Subcutaneous adipose tissue (tissue), 4 donors: ENCODE results near the gene CENPQ. TPM values are rescaled to one million over a fixed set of nuclear protein-coding genes. Genes with fewer than 3 reads are reported as not detected.

Source experiments
- CTCF ChIP-seq: fragments of 450-650 bp; IDR thresholded peaks from one replicate; pipeline ENCODE4 v1.5.1; 2016; ENCODE audit warnings: low read depth, mild to moderate bottlenecking, control low read depth, antibody characterized with exemption, moderate library complexity
- total RNA-seq, 4 donors: library from RNA; depleted of rRNA; stranded (reverse); fragments of >200 nt; gene quantifications; one replicate each; pipeline ENCODE4 v1.1.0, GENCODE V29; 2016

Gene CENPQ
- total RNA-seq, 4 donors from 2014 or later = 2.6 to 12.2 (median 5.8) TPM

DNA sequence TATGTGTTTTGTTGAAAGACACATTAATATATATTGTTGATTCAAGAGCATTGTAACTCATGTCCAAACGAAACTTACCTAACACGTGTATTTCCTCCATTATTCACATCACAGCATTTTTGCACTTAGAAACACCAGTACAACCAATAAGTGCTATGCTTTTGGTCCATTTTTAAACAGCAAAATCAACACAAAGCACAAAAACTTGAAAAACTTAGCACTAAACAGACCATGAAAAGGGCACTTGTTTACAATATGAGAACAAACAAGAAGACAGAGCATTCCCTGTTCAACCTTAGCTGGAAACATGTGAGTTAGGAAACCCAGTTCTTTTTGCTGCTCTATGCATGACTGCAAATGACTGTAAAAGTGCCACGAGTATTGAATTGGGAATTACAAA, 46.2 kb downstream of the CENPQ start:
- TF ChIP-seq CTCF = no peak

DNA sequence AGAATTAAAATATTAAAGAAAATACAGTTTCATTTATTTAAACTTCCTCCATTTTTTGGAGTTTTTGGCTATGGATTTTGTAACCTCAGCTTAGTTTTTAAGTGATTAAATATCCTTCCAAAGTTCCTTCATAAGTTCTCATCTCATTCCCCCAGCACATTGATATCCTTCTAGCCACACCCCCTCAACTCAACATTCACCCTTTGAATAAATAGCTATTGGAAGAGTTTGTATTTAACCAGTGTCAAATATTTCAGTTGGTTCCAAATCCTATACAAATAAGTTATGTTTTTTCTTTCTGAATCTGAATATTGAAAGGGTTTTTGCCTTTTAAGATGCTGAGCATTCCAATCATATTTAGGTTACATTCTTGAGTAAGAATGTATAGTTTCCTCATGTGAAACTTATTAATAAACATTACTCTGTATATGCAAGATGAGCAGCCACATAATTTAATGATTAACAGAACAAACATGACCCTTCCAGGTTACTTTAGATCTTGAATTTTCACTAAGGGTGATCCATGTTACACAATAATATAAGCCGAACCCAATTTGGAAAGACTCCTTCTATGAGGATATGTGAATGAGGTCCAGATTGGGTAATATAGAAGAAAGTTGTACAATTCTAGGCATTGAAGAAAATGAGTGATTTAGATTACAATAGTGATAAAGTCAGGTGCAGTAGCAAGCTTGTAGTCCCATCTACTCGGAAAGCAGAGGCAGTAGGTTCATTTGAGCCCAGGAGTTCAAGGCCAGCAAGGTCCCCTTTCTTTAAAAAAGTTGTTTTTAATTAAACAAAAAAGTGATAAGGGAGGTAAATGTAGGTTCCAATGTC, 50.2 kb downstream of the CENPQ start:
- no peak for TF ChIP-seq CTCF

DNA sequence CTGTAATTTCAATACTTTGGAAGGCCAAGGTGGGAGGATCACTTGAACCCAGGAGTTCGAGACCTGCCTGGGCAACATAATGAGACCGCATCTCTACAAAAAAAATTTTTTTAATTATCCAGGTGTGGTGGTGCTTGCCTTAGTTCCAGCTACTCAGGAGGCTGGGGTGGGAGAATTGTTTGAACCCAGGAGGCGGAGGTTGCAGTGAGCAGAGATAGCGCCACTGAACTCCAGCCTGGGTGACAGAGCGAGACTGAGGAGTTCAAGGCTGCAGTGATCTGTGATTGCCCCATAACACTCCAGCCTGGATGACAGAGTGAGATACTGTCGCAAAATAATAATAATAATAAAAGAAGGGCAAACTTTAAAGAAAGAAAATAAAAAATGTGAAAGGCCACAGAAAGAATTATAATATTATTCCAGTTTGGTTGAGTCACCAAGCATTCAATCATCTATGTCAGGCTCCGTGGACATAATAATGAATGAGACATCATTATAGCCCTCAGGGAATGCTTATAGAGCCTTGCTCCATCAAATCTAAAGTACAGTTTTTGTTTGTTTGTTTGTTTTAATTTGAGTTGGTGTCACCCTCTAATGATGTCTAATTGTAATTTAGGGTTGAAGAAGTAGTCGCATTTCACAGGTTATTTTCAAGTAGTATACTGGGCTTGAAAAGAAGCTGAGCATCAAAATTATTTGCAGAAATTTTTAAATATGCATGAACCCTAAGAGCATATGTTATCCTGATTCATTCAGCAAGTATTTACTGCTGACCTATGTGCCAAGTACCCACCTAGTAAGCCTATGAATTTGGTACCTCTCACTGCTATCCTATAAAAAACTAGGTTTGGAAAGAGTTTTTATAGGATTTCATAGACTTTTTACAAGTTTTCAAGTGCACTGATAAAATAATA, 51.7 kb downstream of the CENPQ start:
- no peak for TF ChIP-seq CTCF

- no peak for TF ChIP-seq CTCF
Observed at GRCh38 chr6:49515485-49516146, 52.4 kb downstream of the CENPQ start.

GRCh38 chr6:49516147-49516505, 53.0 kb downstream of the CENPQ start:
- TF ChIP-seq CTCF = no peak

DNA sequence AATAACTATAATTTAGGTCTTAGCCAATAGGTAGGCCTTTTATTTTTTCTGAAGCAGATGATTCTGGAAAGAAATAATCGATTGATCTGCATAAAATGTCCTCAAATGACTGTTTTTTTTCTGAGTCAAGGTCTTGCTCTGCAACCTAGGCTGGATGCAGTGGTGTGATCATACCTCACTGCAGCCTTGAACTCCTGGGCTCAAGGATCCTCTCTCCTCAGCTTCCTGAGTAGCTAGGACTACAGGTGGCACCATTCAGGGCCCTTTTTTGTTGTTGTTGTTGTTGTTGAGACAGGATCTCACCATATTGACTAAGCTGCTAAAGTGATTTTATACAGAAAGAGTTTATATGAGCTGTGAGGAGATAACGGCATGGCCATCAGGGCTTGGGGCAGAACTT, 54.7 kb downstream of the CENPQ start:
- TF ChIP-seq CTCF = no peak

DNA sequence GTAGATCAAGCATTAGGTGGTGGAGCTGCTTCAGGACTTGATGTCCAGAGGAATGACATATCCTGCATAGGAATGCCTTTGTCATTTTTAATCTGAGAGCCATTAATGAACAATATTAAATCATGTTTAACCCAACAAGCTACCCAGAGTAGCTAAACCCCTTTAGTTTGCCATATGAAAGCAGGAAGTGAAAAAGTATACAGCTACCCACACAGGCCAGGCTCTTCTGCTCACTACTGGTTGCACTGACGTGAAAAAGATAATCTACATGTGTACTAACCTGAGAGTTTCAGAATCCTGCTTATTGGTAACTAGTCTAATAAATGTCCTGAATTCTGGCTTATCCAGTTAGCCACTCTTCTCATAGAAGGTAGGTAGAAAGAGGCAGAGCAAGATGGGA, 56.5 kb downstream of the CENPQ start:
- no peak for TF ChIP-seq CTCF
